Measurements from ENCODE around the gene OR2AE1.

Gene OR2AE1

DNA sequence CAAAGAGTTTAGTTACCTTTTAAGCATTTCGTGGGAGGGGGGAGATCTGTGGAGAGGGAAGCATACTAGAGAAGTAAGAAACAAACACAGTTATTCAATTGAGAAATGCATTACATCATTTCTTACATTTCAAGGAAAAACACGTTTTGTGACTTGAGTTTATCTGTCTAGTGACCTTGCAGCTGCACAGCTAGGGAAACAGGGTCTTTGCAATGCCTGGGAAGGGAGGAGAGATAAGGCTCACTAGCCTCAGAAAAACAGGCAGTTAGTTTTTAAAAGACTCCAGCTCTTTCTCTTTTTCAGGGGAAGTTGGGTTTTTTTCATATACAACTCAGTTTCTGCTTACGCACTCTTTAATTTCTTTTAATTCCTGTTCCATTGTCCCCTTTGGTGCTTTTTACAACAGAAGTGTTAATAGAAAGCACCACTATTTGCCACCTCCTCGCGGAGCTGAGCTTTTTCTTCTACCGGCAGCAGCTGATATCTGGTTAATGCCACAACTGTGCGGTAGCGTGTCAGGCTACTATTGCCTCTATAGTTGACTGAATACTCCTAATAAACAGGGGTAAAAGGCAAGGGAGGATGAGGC is 43.5 kb downstream of the OR2AE1 start:
- Histone ChIP-seq H3K4ac (ENCODE audit: low read depth in 1 of 2, low read length in 2 of 2) (no peak overlapping the region), H3K4me1 (ENCODE audit: control insufficient read depth, insufficient read depth, low read depth, low read length) (no peaks in the 10 kb centered on the region), H3K36me3 (ENCODE audit: control insufficient read depth in 1 of 2, insufficient read depth in 2 of 2, low read depth in 1 of 2, low read length in 2 of 2) (no peaks in the 10 kb centered on the region), H3K23ac (ENCODE audit: low read length in 2 of 2) (no peak overlapping the region), H3K14ac (ENCODE audit: low read length in 2 of 2) (no peak overlapping the region), H4K8ac (ENCODE audit: low read length) (no peak overlapping the region), H3K9me3 (ENCODE audit: control insufficient read depth, low read length) (no peaks in the 10 kb centered on the region), H2BK12ac (ENCODE audit: low read length in 2 of 2) (no peak overlapping the region), H3K9ac (ENCODE audit: low read length) (no peak overlapping the region), H3K27ac (ENCODE audit: low read length, poor library complexity, severe bottlenecking) (no peak overlapping the region), H3K4me3 (ENCODE audit: insufficient read depth in 1 of 2, low read depth in 1 of 2, low read length in 2 of 2) (no peak overlapping the region), H3K79me1 (replicated peaks; ENCODE audit: low read length, poor library complexity, severe bottlenecking) (no peaks in the 10 kb centered on the region), H4K91ac (ENCODE audit: low read length) (no peak overlapping the region), H2AFZ (ENCODE audit: low read depth, low read length) (no peak overlapping the region), H3K18ac (ENCODE audit: low read depth in 1 of 2, low read length in 2 of 2) (no peak overlapping the region), H2BK15ac (ENCODE audit: low read depth, poor library complexity, severe bottlenecking) (no peak overlapping the region), H3K27me3 (ENCODE audit: control insufficient read depth in 1 of 2, insufficient read depth in 1 of 2, low read length in 2 of 2) (peaks cover 10 to 36% of the 10 kb centered on the region in 2 experiments), H2AK5ac (ENCODE audit: low read length, severe bottlenecking) (no peak overlapping the region), H3K4me2 (ENCODE audit: low read length, poor library complexity, severe bottlenecking) (no peak overlapping the region), H2BK120ac (ENCODE audit: low read depth, low read length) (no peak overlapping the region), H2BK5ac (ENCODE audit: low read depth, low read length, poor library complexity, severe bottlenecking) (no peak overlapping the region)
- no peak for DNase-seq
- WGBS, result 61% methylated on average over 5 of the region's 8 CpGs

DNA sequence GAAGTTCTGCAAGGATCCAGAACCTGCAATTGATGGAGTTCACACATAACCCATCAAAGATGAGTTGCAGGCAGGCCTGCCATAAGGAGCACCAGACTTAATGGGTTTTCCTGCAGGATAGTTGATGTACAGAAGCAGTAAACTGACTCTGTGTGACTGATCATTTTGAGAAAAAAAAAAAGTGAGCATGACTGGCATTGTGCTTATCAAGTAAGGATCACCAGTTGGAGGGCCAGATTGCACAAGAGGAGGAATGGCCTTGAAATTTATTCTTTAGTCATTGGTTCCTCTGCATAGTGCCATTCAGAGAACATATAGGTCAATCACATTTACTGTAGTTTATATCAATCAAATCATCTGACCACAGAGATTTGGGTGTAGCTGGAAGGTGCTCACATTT is 45.2 kb downstream of the OR2AE1 start:
- no peak overlapping the region for H4K91ac ChIP-seq (ENCODE audit: low read length)
- H3K14ac ChIP-seq (ENCODE audit: low read length in 2 of 2), result no peak overlapping the region
- no peak overlapping the region for H3K4me2 ChIP-seq (ENCODE audit: low read length, poor library complexity, severe bottlenecking)
- no peaks in the 10 kb centered on the region for H3K36me3 ChIP-seq (ENCODE audit: control insufficient read depth in 1 of 2, insufficient read depth in 2 of 2, low read depth in 1 of 2, low read length in 2 of 2)
- no peak overlapping the region for H3K4ac ChIP-seq (ENCODE audit: low read depth in 1 of 2, low read length in 2 of 2)
- H3K4me3 ChIP-seq (ENCODE audit: insufficient read depth in 1 of 2, low read depth in 1 of 2, low read length in 2 of 2), result no peak overlapping the region
- no peak overlapping the region for H3K9ac ChIP-seq (ENCODE audit: low read length)
- peaks cover 15 to 46% of the 10 kb centered on the region in 2 experiments for H3K27me3 ChIP-seq (ENCODE audit: control insufficient read depth in 1 of 2, insufficient read depth in 1 of 2, low read length in 2 of 2)
- H3K79me1 ChIP-seq (replicated peaks; ENCODE audit: low read length, poor library complexity, severe bottlenecking), result no peaks in the 10 kb centered on the region
- no peak for DNase-seq
- no peak overlapping the region for H3K27ac ChIP-seq (ENCODE audit: low read length, poor library complexity, severe bottlenecking)
- H2BK12ac ChIP-seq (ENCODE audit: low read length in 2 of 2), result no peak overlapping the region
- no peaks in the 10 kb centered on the region for H3K9me3 ChIP-seq (ENCODE audit: control insufficient read depth, low read length)
- H4K8ac ChIP-seq (ENCODE audit: low read length), result no peak overlapping the region
- H3K18ac ChIP-seq (ENCODE audit: low read depth in 1 of 2, low read length in 2 of 2), result no peak overlapping the region
- H2BK120ac ChIP-seq (ENCODE audit: low read depth, low read length), result no peak overlapping the region
- H3K23ac ChIP-seq (ENCODE audit: low read length in 2 of 2), result no peak overlapping the region
- no peaks in the 10 kb centered on the region for H3K4me1 ChIP-seq (ENCODE audit: control insufficient read depth, insufficient read depth, low read depth, low read length)
- no peak overlapping the region for H2BK5ac ChIP-seq (ENCODE audit: low read depth, low read length, poor library complexity, severe bottlenecking)
- H2AFZ ChIP-seq (ENCODE audit: low read depth, low read length), result no peak overlapping the region
- no peak overlapping the region for H2BK15ac ChIP-seq (ENCODE audit: low read depth, poor library complexity, severe bottlenecking)
- no peak overlapping the region for H2AK5ac ChIP-seq (ENCODE audit: low read length, severe bottlenecking)

DNA sequence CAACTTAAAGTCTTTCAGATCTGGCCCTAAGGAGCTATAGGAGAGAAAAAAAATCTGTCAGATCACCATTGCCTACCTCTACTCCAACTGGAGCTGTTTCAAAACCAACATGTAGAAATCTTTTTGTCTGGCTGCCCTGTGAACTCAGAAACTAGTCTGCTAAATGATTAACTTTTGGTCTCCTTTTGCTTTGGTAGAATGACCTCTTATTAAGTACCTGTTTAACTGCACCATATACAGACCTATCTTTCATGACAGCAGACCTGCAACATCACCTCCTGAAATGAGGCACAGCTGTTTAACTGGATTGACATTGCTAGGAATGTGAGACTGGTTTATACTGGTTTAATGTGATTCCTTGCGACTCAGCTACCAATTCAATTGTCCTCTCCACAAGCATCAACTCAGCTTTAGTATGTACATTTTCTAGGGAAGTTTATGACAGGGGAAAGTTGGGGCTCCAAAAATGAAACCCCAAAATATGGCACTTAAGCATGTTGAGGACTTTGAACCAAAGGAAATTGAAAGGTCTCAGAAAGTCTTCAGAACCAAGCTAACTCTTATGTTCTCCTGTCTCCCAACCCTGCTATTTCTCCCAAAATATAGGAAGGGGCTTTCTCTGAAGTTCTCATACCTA is 47.2 kb downstream of the OR2AE1 start:
- no peak overlapping the region for H2AK5ac ChIP-seq (ENCODE audit: low read length, severe bottlenecking)
- H4K8ac ChIP-seq (ENCODE audit: low read length), result no peak overlapping the region
- H3K36me3 ChIP-seq (ENCODE audit: control insufficient read depth in 1 of 2, insufficient read depth in 2 of 2, low read depth in 1 of 2, low read length in 2 of 2), result no peaks in the 10 kb centered on the region
- no peak overlapping the region for H2AFZ ChIP-seq (ENCODE audit: low read depth, low read length)
- H4K91ac ChIP-seq (ENCODE audit: low read length), result no peak overlapping the region
- no peak overlapping the region for H3K23ac ChIP-seq (ENCODE audit: low read length in 2 of 2)
- no peak overlapping the region for H2BK12ac ChIP-seq (ENCODE audit: low read length in 2 of 2)
- H3K4me3 ChIP-seq (ENCODE audit: insufficient read depth in 1 of 2, low read depth in 1 of 2, low read length in 2 of 2), result no peak overlapping the region
- DNase-seq, result no peak
- no peak overlapping the region for H3K4ac ChIP-seq (ENCODE audit: low read depth in 1 of 2, low read length in 2 of 2)
- H3K18ac ChIP-seq (ENCODE audit: low read depth in 1 of 2, low read length in 2 of 2), result no peak overlapping the region
- H3K4me2 ChIP-seq (ENCODE audit: low read length, poor library complexity, severe bottlenecking), result no peak overlapping the region
- H3K4me1 ChIP-seq (ENCODE audit: control insufficient read depth, insufficient read depth, low read depth, low read length), result no peaks in the 10 kb centered on the region
- H3K14ac ChIP-seq (ENCODE audit: low read length in 2 of 2), result no peak overlapping the region
- no peak overlapping the region for H2BK15ac ChIP-seq (ENCODE audit: low read depth, poor library complexity, severe bottlenecking)
- H3K27ac ChIP-seq (ENCODE audit: low read length, poor library complexity, severe bottlenecking), result no peak overlapping the region
- peaks cover 20 to 54% of the 10 kb centered on the region in 2 experiments for H3K27me3 ChIP-seq (ENCODE audit: control insufficient read depth in 1 of 2, insufficient read depth in 1 of 2, low read length in 2 of 2)
- H3K9ac ChIP-seq (ENCODE audit: low read length), result no peak overlapping the region
- no peak overlapping the region for H2BK120ac ChIP-seq (ENCODE audit: low read depth, low read length)
- H3K79me1 ChIP-seq (replicated peaks; ENCODE audit: low read length, poor library complexity, severe bottlenecking), result no peaks in the 10 kb centered on the region
- H2BK5ac ChIP-seq (ENCODE audit: low read depth, low read length, poor library complexity, severe bottlenecking), result no peak overlapping the region
- H3K9me3 ChIP-seq (ENCODE audit: control insufficient read depth, low read length), result no peaks in the 10 kb centered on the region
- WGBS, result no CpG with 5 or more reads among the region's 1 CpG

DNA sequence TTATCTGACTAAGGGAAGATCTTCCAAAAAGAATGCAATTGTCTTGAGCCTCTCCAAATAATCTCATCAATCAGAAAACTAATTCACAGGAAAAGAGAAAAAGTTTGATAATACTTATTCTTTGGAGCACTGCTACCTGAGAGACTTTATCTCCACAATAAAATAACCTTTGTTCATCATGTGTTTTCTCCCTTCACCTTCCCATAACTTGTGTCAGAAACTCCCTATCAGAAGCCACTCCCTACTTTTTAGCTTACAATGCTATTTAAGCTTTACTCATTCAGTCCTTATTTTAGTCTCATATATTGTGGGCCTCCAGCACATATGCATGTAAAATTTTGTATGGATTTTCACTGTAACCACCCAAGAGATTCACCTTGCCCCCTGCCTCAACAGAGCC is 48.0 kb downstream of the OR2AE1 start:
- Histone ChIP-seq H4K91ac (ENCODE audit: low read length) (no peak overlapping the region), H3K4me2 (ENCODE audit: low read length, poor library complexity, severe bottlenecking) (no peak overlapping the region), H3K4ac (ENCODE audit: low read depth in 1 of 2, low read length in 2 of 2) (no peak overlapping the region), H3K27me3 (ENCODE audit: control insufficient read depth in 1 of 2, insufficient read depth in 1 of 2, low read length in 2 of 2) (peaks cover 23 to 54% of the 10 kb centered on the region in 2 experiments), H3K36me3 (ENCODE audit: control insufficient read depth in 1 of 2, insufficient read depth in 2 of 2, low read depth in 1 of 2, low read length in 2 of 2) (no peaks in the 10 kb centered on the region), H3K4me3 (ENCODE audit: insufficient read depth in 1 of 2, low read depth in 1 of 2, low read length in 2 of 2) (no peak overlapping the region), H4K8ac (ENCODE audit: low read length) (no peak overlapping the region), H2BK5ac (ENCODE audit: low read depth, low read length, poor library complexity, severe bottlenecking) (no peak overlapping the region), H3K18ac (ENCODE audit: low read depth in 1 of 2, low read length in 2 of 2) (no peak overlapping the region), H3K14ac (ENCODE audit: low read length in 2 of 2) (no peak overlapping the region), H3K27ac (ENCODE audit: low read length, poor library complexity, severe bottlenecking) (no peak overlapping the region), H3K23ac (ENCODE audit: low read length in 2 of 2) (no peak overlapping the region), H3K9ac (ENCODE audit: low read length) (no peak overlapping the region), H3K79me1 (replicated peaks; ENCODE audit: low read length, poor library complexity, severe bottlenecking) (no peaks in the 10 kb centered on the region), H2BK15ac (ENCODE audit: low read depth, poor library complexity, severe bottlenecking) (no peak overlapping the region), H2BK120ac (ENCODE audit: low read depth, low read length) (no peak overlapping the region), H2BK12ac (ENCODE audit: low read length in 2 of 2) (no peak overlapping the region), H3K4me1 (ENCODE audit: control insufficient read depth, insufficient read depth, low read depth, low read length) (no peaks in the 10 kb centered on the region), H2AK5ac (ENCODE audit: low read length, severe bottlenecking) (no peak overlapping the region), H2AFZ (ENCODE audit: low read depth, low read length) (no peak overlapping the region), H3K9me3 (ENCODE audit: control insufficient read depth, low read length) (no peaks in the 10 kb centered on the region)
- no peak for DNase-seq

Measured in mesenchymal stem cell (in vitro differentiated cells and primary cell).